Cardiac fibroblast (primary cell): ENCODE data around the gene DHX9.

ENCODE experiments used
- DNase-seq, 2 donors: peaks; one replicate each; pipeline versions ENCODE4 v3.0.0 to v3.0.0-alpha.2; 2010; ENCODE audit warnings: low read depth in 2 of 2
- H3K4me3 ChIP-seq, 2 donors: replicated peaks in 1 of 2; 1 replicate in 1 of 2; 2 replicates in 1 of 2; pipeline ENCODE4 v1.5.1; 2011; ENCODE audit warnings: low read depth in 2 of 2, low read length in 2 of 2, mild to moderate bottlenecking in 2 of 2, moderate library complexity in 1 of 2
- TF ChIP-seq, protein P1 (sequence below): IDR thresholded peaks from one replicate; pipeline ENCODE4 v1.5.1; 2011; ENCODE audit warnings: low read depth, mild to moderate bottlenecking, low read length, inconsistent platforms

The DHX9 gene

DNA sequence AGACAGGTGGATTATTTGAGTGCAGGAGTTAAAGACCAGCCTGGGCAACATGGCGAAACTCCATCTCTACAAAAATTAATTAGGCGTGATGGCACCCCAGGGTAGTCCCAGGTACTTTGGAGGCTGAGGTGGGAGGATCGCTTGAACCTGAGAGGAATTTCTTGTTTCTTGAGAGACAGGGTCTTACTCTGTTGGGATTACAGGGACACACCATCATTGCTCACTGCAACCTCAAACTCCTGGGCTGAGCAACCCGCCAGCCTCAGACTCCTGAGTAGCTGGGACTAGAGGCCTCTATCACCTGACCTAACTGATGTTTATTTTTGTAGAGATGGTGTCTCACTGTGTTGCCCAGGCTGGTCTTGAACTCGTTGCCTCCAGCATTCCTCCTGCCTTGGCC, 24.8 kb downstream of the DHX9 start:
- TF ChIP-seq, protein P1, sequence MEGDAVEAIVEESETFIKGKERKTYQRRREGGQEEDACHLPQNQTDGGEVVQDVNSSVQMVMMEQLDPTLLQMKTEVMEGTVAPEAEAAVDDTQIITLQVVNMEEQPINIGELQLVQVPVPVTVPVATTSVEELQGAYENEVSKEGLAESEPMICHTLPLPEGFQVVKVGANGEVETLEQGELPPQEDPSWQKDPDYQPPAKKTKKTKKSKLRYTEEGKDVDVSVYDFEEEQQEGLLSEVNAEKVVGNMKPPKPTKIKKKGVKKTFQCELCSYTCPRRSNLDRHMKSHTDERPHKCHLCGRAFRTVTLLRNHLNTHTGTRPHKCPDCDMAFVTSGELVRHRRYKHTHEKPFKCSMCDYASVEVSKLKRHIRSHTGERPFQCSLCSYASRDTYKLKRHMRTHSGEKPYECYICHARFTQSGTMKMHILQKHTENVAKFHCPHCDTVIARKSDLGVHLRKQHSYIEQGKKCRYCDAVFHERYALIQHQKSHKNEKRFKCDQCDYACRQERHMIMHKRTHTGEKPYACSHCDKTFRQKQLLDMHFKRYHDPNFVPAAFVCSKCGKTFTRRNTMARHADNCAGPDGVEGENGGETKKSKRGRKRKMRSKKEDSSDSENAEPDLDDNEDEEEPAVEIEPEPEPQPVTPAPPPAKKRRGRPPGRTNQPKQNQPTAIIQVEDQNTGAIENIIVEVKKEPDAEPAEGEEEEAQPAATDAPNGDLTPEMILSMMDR = no peak
- no peak overlapping the region for H3K4me3 ChIP-seq
- DNase-seq = no peak

GRCh38 chr1:182867861-182868260, 28.7 kb downstream of the DHX9 start:
- no peak overlapping the region for H3K4me3 ChIP-seq

DNA sequence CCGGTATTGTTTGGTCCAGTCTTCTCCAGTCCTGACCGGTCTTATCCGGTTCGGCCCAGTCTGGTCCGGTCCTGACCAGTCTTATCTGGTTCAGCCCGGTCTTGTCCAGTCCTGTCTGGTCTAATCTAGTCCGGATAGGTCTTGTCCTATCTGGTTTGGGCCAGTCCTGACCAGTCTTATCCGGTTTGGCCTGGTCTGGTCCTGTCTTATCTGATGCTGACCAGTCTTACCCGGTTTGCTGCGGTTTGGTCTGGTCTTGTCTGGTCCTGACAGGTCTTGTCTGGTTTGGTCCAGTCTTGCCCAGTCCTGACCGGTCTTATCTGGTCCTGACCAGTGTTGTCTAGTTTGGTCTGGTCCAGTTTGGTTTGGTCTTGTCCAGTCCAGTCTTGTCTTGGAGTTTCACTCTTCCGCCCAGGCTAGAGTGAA, 30.1 kb downstream of the DHX9 start:
- TF ChIP-seq, protein P1 = no peak
- no peak for DNase-seq
- no peak overlapping the region for H3K4me3 ChIP-seq

More at GRCh38 chr1:182867861-182868260, 28.7 kb downstream of the DHX9 start:
- no peak for DNase-seq
- TF ChIP-seq, protein P1 = no peak

DNA sequence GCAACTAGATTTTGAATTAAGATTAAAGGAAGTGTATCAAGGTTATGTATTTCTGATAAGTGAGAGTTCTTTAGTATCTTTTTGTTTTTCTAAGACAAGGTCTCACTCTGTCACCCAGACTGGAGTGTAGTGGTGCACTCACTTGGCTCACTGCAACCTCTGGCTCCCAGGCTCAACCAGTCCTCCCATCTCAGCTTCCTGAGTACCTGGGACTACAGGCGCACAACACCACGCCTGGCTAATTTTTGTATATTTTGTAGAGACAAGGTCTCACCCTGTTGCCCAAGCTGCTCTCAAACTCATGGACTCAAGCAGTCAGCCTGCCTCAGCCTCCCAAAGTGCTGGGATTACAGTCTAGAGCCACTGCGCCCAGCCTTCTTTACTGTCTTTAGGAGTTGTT, 33.7 kb downstream of the DHX9 start:
- TF ChIP-seq, protein P1 = no peak
- H3K4me3 ChIP-seq = no peak overlapping the region
- DNase-seq = no peak

GRCh38 chr1:182875889-182876288, 36.7 kb downstream of the DHX9 start:
- TF ChIP-seq, protein P1 = no peak
- no peak for DNase-seq

DNA sequence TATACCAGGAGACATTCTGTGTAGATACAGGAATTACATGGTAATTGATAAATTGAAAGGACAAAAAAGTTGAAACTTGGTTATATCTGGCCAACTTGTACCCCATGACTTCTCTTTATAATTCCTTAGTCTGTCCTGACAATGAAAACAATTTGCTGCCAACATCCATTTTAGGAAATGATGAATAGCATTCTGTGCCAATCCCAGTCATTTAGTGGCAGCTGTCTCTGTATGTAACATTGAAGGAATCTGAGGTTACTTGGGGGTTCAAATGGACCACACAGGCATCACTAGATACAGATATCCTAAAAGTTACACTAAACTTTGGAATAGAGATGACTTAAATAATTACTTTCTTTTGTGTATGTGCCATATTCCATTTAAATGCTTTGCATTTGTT, 38.2 kb downstream of the DHX9 start:
- TF ChIP-seq, protein P1 = no peak
- no peak overlapping the region for H3K4me3 ChIP-seq
- no peak for DNase-seq

More at GRCh38 chr1:182875889-182876288, 36.7 kb downstream of the DHX9 start:
- no peak overlapping the region for H3K4me3 ChIP-seq

- no peak for DNase-seq
- no peak overlapping the region for H3K4me3 ChIP-seq
- TF ChIP-seq, protein P1 = no peak
Measured at GRCh38 chr1:182877842-182878241, 38.7 kb downstream of the DHX9 start.
